Right renal pelvis (tissue), 4 donors: ENCODE measurements around the gene QRFPR. TPM values are rescaled to one million over a fixed set of nuclear protein-coding genes. Genes with fewer than 3 reads are reported as not detected.
"Not testable (repeated sequence)": the region's sequence is repeated elsewhere in the genome, so short reads cannot be mapped to it uniquely, and the experiment has no call there.

Source experiments
- DNase-seq, 4 donors: peaks; one replicate each; pipeline ENCODE4 v3.0.0-alpha.2; 2013; ENCODE audit warnings: low read depth in 4 of 4, low spot score in 3 of 4, missing footprints in 1 of 4
- polyA plus RNA-seq, 4 donors: library from polyadenylated mRNA; unstranded; fragments of 120-200 nt; gene quantifications; one replicate each; pipeline ENCODE4 v1.2.1, GENCODE V29; 2013; ENCODE audit not compliant: insufficient read length in 4 of 4

QRFPR gene
- polyA plus RNA-seq, 4 donors = 0.88 to 2.2 (median 1.6) TPM

- DNase-seq = no peak
Observed at GRCh38 chr4:121340247-121340646, 40.6 kb downstream of the QRFPR start.

GRCh38 chr4:121339824-121340223 lies 41.0 kb downstream of the QRFPR start:
- no peak for DNase-seq

- DNase-seq = no peak
Observed at GRCh38 chr4:121339307-121339706, 41.5 kb downstream of the QRFPR start.

DNA sequence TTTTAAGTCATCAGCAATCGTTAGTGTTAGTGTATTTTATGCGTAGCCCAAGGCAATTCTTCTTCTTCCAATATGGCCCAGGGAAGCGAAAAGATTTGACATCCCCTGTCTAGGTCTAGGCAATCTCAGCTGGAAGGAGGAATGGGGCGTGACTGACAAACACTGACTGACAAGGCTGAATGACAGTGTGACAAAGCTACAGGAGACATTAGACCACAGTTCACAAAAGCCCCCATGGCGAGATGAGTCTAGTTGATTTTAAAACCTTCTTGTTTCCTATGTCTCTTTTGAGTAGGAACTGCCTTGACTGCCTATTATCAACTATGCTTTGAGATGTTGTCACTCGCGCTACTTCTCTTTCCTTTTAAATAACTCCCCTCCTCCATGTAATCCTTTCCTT lies 42.3 kb downstream of the QRFPR start:
- no peak for DNase-seq

DNA sequence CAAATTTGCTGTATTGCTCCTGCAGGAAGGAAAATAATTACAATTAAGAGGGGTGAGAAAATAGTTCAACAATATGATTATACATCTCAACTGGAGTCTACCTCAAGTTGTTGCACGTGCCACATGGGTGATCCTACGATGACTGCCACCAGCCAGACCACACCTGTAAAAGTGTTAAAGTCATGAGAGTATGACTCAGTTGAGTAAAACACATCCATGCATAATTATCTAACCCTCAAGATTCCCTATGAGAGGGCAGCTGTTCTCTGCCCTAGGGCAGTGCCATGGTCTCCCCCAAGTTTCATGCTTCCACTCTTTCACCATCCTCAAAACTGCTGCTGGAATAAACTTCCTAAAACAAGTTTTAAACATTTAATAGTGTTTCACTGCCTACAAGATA lies 44.1 kb downstream of the QRFPR start:
- DNase-seq = no peak

DNA sequence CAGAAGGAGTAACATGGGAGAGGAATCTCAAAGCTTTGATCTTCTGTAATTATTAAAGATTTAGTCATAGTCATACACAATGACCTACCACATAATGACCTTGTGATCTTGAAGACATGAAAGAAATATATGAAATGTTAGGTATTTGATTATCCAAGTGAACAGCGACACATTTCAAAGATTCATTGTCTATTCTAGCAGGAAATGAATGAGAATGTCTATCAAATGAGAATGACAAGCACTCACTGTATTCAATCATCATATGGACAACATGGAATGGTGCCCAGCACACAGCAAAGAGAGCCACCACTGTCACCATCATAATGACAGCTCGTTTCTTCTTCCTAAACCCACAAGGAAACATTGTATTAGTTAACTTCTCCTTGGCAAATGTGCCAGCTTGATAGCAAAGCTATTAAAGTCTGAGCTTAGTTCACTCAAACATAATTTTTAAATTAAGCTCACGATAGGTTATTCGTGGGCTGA lies 50.6 kb downstream of the QRFPR start:
- no peak for DNase-seq

GRCh38 chr4:121326597-121326996 lies 54.2 kb downstream of the QRFPR start:
- no peak for DNase-seq

- no peak for DNase-seq
Observed at GRCh38 chr4:121324331-121324730, 56.5 kb downstream of the QRFPR start.

DNA sequence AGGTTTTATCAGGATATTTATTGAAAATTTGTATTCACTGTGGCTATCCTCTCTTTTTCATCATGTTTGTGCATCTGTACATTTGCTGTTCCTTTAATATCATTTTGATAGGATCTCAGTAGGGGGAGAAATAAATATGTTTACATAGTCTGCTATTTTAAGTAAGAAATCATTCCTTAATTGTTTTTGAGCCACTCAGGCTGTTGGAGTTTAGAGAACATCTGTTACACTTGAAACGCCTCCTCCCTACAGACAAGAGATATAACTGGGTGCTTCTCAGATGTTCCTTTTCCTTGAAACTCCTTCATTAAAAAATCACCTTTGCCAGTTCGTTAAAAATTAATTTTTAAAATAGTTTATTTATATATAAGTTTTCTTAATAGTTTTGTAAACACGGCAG lies 59.4 kb downstream of the QRFPR start:
- no peak for DNase-seq

DNA sequence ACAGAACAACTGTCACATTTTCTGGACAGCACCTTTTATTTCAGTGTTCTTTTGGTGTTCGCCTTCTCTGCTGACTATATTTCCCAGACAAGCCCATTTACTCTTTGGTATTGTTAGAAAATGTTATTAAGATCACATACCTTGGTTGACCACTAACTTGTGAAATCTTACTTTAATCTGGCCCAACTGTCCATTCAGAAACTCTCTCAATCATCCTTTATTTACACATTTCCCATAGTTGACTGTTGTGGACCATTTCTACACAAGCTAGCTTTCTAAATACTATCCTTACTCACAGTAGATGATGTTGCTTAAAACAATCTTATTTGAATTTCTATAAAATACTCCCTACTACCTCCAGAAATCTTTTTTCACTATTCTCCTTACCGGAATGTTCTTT lies 64.7 kb downstream of the QRFPR start:
- no peak for DNase-seq

GRCh38 chr4:121313430-121313829 lies 67.4 kb downstream of the QRFPR start:
- DNase-seq = not testable (repeated sequence)

DNA sequence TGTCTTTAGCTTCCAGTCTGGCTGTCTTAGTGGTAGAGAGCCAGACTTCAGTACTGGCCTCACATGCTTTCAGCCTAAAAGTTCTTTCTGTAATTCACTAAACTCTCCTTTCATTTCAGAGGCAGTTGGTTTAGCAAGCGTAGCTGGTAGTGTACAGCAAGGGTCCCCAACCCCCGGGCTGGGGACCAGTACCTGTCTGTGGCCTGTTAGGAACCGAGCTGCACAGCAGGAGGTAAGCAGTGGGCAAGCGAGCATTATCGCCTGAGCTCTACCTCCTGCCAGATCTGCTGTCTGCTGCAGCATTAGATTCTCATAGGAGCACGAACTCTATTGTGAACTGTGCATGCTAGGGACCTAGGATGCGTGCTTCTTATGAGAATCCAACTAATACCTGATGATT lies 72.0 kb downstream of the QRFPR start:
- no peak for DNase-seq

GRCh38 chr4:121308328-121308663 lies 72.5 kb downstream of the QRFPR start:
- no peak for DNase-seq

DNA sequence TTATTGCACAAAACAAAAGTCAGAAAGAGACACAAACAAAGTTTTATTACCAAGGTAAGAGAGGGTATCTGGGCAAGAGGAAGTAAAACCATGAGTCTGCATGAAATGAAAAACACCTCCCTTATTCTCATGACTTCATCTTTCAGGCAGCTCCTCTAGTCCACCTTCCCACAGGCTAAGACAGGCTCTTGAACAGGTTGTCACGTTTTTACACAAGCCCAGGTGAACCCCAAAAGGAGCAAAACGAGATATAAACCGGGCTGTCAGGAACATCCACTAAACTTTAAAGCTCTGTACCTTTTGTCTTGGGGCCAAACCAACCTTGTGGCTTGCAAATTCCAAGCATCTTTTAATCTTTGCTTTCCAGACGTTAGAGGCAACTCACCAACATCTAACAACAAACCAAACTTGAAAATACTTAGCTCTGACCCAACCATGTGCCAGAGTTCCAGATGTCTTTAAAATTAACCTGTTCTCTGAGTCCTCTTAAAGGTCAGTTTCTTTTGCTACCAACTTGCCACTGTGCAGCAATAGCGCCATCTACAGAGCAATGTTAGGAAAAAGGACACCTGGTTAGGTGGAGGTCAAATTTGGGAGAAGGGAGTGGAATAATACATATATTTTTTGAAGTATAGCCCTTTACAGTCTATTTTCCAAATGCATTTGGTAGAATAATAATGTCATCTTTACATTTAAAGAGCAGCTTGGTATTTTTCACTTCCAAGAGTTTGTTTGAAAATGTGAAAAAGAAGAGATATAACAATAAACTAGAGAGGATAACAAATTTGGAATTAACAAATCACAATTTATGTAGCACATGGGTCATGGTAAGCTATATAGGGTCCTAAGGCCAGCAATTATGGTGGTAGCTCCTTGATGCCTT lies 73.1 kb downstream of the QRFPR start:
- peak in 1 of 4 donors; percentile 8 for DNase-seq

DNA sequence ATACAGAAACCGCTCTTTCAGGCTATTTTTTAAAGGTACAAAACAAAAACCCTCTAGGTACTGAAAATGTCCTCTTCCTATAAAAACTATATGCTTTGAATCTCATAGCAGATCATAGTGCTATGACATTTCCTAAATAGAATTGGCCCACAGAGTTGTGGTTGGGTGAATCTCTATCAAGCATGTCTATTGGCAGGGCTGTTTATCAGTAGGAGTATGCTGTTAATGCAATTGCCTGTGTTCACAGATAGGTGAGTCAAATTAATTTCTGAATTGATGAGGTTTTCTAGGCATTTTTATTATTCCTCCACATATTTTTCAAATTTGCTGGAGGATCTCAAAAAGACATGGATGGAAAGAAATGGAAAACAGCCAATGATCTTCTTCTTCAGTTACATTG lies 73.9 kb downstream of the QRFPR start:
- DNase-seq = no peak

DNA sequence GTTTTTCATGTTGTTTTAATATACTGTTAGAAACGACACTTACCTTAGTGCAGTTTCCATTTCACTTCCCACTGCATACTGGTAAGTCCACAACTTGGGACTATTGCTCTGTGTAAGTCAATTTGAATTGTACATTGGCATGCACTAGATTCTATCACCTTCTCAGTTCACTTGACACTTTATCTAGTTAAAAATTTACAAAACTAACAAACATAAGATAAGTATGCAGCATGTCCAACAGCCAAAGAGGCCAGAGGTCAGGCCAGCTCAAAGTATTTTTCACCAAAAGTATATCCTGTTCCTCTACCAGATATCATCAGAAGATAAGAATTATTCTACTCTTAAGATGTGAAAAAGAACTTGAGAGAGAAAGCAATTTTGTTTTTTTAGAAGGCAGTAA lies 75.9 kb downstream of the QRFPR start:
- DNase-seq = no peak

DNA sequence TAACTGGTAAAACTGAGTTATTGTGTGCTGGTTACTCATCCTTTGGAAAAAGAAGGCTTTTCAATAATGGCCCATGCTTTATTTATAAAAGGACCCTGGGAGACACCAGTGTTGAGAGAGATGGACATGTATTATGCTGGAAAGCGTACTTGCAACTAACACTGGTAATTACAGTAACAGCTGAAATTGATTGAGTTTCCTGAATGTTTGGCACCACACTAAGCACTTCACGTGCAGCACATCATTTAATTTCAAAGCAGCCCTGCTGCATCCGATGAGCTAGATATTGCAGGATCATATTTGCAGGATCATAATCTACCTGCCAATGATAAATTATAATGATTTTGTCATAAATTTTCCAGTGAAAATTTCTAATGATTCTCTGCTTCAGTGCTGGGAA lies 81.5 kb downstream of the QRFPR start:
- DNase-seq = no peak

DNA sequence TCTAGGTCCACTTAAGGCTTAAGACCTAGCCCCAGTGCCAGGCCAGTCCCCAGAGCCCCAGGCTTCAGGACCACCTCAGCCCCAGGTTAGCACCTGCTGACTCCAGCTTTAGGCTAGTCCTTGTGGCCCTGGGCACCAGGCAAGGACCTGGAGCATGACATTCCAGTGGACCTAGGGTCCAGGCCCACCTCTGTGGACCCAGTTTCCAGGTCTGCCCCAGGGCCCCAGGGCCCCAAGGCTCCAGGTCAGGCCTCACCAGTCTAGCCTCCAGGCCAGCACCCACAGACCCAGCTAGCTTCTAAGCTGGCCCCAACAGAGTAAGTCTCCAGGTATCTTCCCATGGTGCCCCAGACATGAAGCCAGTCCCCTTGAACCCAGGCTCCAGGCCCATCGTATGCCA lies 97.5 kb downstream of the QRFPR start:
- no peak for DNase-seq

- no peak for DNase-seq
Observed at GRCh38 chr4:121280425-121280824, 100.4 kb downstream of the QRFPR start.

DNA sequence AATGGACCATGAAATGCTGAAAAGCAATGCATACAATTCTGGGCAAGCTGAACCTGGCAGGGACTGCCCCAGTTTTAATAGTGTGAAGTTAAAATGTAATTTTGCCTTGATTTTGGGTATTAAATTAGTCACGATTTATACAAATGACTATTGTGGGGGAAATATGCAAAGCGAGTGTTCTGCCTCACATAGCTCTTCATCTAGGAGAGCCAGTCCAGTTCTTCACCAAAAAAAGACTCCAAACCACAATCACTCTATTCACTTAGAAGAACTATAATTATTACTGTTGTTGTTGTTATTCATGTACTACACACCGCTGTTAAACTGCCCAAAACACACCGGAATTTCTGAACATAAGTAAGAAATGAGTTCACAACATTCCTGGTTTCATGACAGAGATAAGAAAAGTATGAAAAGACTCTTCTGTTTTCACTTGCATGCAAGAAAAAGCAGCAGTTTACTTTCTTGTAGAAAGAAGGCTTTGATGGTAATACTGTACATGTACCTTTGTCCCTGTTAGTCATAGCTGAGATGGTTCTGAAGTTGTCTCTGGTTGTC lies 101.9 kb downstream of the QRFPR start:
- DNase-seq = no peak
